GM21717 (cell line): ENCODE data around the gene CASP8.
A peak's percentile ranks its signal among the peaks of the same experiment; 100 is the strongest.
"Not testable (repeated sequence)": the region's sequence is repeated elsewhere in the genome, so short reads cannot be mapped to it uniquely, and the experiment has no call there.

Experiments
- ATAC-seq: cut with Tn5 transposase; IDR thresholded peaks from one replicate; pipeline ENCODE4 v1.9.1; 2021; ENCODE audit warnings: mild to moderate bottlenecking, moderate library complexity; ENCODE audit not compliant: unreplicated experiment

Gene CASP8

GRCh38 chr2:201260302-201260800 is at the start of gene CASP8:
Gene CASP8, plus strand, starts transcription at chr2:201260536. Its CDS starts 5,951 bp downstream, at chr2:201266487.
- ATAC-seq = no peak

DNA sequence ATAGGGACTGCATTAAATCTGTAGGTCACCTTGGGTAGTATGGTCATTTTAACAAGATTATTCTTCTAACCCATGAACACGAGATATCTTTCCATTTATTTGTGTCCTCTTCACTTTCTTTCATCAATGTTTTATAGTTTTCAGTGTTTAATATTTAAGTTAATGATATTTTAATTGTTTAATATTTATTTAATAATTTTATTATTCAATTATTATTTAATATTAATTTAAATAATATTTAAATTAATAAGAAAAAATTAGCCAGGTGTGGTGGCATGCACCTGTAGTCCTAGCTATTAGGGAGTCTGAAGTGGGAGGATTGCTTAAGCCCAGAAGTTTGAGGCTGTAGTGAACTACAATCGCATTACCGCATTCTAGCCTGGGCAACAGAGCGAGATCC is 44.4 kb upstream of the CASP8 start:
- no peak for ATAC-seq

- ATAC-seq = no peak
Observed at GRCh38 chr2:201216918-201217317, 43.4 kb upstream of the CASP8 start.

- no peak for ATAC-seq
Observed at GRCh38 chr2:201218780-201219179, 41.6 kb upstream of the CASP8 start.

- ATAC-seq = no peak
Observed at GRCh38 chr2:201219328-201220096, 40.8 kb upstream of the CASP8 start.

- ATAC-seq = no peak
Observed at GRCh38 chr2:201220102-201220570, 40.2 kb upstream of the CASP8 start.

DNA sequence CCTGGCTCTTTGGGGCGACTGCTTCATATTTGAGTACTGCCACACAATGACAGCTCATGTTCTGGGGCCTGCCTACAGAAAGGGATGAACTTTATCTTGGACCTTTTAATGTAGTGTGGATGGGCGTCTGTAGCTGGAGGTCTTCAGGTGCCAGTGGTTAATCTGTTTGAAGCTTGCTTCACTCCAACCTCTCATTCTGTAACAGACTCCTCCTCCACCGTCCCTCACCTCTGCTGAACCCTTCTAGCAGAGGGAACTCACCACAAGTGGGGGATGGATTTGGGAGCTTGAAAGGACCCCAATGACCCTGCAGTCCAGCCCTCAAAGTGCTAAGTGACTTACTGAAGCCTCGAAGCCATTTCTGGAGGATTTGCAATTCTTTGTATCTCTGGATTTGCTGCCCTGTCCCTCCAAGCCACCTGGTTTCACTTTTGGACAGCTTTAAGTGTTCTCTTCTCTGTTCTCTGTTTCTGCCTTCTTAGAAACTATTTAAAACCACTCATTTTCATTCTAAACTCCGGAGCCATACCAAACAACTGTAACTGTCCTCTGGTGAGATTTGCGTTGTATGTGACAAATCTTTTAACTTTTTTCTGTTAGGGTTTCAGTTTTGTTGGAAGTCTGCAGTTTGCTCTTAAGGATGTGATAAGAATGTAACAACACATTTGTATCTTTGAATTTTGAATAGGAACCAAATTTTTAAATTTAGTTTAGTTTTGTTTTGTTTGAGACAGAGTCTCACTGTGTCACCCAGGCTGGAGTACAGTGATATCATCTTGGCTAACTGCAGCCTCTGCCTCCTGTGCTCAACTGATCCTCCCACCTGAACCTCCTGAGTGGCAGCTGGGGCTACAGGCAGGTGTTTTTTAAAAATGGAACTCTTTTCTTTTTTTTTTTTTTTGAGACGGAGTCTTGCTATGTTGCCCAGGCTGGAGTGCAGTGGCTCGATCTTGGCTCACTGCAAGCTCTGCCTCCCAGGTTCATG is 37.0 kb upstream of the CASP8 start:
- ATAC-seq = peak; percentile 89

GRCh38 chr2:201228271-201228911 is 31.9 kb upstream of the CASP8 start:
- no peak for ATAC-seq

DNA sequence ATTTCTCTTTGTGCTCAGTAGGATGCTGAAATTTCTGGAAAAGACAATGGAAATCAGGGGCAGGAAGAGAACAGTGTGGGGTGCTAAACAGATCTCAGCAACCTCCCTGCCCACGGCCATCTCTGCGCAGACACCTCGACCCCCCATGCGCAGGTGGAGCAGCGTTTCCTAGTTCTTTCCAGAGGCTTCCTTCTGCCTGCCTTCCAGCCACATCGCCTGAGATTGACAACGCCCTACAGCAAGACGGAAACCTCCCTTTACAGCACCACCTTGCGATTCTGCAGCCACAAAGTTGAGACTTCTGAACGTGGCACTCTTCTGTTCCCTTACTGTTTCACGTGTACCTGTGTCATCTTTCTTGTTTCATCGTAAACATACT is 31.4 kb upstream of the CASP8 start:
- ATAC-seq = no peak

DNA sequence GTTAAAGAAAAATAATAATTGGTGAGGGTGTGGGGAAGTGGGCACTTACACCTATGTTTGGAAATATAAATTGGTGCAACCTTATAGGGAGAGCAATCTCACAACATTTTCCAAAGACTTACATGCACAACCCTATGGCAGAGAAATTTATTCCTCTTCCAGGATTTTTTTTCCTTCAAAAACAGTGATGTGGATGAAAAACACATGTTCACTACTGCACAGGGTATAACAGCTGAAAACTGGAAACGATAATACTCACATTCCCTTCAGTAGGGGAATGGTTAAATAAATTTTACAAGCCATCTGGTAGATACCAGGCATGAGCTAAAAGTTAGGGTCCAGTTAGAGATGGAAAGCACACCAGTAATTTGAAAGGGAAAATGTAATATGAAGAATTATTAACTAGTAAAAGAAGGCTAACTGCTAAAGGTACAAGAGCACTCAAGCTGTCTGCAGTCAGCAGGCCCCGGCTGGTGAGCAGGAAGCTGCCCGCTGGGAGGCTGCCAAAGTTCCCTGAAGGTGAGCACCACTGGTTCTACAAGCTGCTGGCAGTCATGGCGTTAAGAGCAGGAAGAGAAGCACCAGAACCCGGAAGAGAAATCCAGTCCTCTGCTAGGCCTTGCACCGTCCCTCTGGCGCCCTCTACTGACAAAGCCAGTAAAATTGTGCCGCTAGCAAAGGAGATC is 28.4 kb upstream of the CASP8 start:
- peak; percentile 51 for ATAC-seq

DNA sequence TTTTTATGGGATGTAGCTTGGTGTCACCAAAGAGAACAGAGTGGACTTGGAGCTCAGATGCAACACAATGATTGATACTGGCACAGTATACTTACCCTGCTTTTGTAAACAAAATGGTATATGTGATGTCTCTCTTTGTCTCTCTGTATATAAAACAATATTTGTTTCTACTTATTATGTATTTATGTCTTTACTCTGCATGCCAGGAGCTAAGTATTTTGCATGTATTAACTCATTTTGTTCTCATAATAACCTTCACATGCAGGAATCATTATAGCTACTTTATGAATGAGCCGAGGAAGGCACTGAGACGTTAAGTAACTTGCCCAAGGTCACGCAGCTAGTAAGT is 27.9 kb upstream of the CASP8 start:
- ATAC-seq = no peak

DNA sequence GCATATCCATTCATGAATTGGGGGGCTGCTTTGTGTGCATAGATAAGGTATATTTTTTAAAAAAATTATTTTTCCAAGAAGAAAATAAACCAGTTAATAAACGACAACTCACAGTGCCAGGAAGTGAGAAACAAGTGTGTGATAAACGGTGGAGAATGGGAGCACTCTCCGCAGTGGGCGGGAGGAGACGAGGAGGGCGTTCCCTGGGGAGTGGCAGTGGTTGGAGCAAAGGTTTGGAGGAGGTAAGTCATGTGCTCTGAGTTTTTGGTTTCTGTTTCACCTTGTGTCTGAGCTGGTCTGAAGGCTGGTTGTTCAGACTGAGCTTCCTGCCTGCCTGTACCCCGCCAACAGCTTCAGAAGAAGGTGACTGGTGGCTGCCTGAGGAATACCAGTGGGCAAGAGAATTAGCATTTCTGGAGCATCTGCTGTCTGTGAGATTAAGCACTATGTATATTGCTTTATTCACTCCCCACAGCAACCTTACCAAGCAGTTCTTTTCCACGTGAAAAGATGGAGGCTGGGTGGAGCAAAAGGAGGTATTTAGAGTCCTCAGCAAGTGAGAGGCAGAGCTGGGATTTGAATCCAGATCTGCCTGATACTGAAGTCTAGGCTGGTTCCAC is 27.0 kb upstream of the CASP8 start:
- ATAC-seq = peak; percentile 94

GRCh38 chr2:201233812-201234662 is 26.3 kb upstream of the CASP8 start:
- peak; percentile 22 for ATAC-seq

GRCh38 chr2:201234663-201235135 is 25.6 kb upstream of the CASP8 start:
- no peak for ATAC-seq

DNA sequence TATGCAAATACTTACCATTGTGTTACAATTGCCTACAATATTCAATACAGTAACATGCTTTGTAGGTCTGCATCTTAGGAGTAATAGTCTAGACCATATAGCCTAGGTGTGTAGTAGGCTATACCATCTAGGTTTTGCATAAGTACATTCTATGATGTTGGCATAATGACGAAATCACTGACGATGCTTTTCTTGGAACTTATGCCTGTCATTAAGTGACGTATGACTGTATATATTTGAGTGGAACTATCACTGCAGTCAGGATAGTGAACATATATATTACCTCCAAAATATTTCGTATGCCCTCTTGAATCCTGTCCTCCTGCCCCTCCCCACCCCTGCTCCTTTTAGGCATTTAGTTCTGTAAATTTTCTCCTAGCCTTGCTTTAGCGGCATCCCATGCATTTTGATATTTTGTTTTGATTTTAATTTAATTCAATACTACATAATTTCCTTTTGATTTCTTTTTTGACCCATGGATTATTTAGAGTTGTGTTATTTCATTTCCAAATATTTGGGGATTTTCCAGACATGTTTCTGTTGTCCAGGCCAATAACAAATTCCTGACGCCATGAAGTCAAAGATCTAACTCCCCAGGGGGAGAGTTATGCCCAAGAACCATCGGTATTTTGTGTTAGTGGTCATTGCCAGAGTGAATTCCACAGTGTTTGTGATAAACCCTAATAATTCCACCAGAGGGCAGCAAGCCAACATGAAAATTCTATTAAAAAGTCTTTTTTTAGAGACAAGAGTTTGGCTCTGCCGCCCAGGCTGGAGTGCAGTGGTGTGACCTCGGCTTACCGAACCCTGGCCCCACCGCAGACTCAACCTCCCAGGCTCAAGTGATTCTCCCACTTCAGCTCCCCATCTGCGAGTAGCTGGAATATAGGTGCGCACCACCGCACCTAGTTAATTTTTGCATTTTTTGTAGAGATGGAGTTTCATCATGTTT is 24.2 kb upstream of the CASP8 start:
- ATAC-seq = no peak

DNA sequence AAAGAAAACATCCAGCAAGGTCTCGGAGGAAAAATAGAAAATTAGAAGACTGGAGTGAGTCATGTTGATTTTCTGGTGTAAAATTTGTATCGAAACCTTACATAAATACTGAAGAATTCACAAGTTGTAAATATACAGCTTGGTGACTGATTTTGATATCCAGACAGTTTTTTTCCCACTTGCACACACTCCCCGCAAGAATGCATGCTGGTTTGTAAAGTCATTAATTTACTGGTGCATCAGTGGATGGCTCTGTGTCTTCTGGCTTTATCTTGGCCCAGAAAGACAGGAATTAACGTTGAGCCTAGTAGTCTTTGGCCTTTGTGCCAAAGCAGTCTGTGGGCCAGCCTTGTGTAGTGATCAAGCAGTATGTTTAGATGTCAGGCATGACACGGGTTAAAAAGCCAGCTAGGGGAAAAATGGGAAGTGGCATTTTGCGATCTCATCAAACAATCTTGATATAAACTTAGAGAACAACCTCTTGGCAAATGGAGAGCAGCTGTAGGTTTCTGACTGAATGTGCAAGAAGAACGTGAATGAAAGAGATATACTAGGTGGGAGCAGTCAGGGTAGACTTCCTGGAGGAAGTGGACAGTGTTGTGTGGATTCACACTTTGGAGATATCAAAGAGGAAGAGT is 22.7 kb upstream of the CASP8 start:
- no peak for ATAC-seq

DNA sequence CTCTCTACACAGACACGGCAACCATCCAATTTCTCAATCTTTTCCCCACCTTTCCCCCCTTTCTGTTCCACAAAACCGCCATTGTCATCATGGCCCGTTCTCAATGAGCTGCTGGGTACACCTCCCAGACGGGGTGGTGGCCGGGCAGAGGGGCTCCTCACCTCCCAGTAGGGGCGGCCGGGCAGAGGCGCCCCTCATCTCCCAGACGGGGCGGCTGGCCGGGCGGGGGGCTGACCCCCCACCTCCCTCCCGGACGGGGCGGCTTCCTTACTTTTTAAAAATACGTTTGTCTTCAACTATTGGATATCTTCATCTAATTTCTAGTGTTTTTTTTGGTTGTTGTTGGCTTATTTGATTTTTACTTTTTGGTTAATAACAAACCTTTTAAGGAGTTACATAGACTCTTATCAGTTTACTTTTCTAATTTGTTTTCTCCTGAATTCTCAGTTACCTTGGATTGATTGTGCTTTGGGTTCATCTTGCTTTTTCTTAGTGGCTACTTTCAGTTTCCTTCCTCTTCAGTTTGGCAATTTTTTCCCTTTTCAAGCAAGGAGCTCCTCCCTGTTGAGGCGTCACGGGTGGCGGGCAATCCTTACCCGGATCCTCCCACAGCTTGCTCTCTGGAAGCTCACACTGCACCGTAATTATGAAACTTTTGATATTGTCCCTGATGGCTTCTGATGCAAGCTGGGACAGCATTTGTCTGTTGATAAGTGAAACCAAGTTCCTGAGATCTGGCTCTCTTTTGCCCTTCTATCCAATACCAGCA is 21.0 kb upstream of the CASP8 start:
- ATAC-seq = not testable (repeated sequence)
